GM21390 (cell line): ENCODE data around the gene TJP1.
"Not testable (repeated sequence)": the region's sequence is repeated elsewhere in the genome, so short reads cannot be mapped to it uniquely, and the experiment has no call there.

ENCODE experiments used
- ATAC-seq: cut with Tn5 transposase; IDR thresholded peaks from one replicate; pipeline ENCODE4 v1.9.1; 2021; ENCODE audit not compliant: unreplicated experiment

TJP1 gene

GRCh38 chr15:29708519-29708918 lies 113.7 kb downstream of the TJP1 start:
- ATAC-seq = no peak

- ATAC-seq = no peak
Measured at GRCh38 chr15:29704950-29705597, 117.2 kb downstream of the TJP1 start.

GRCh38 chr15:29701151-29701550 lies 121.1 kb downstream of the TJP1 start:
- no peak for ATAC-seq

GRCh38 chr15:29700296-29700695 lies 122.0 kb downstream of the TJP1 start:
- ATAC-seq = no peak

- no peak for ATAC-seq
Measured at GRCh38 chr15:29699791-29700190, 122.5 kb downstream of the TJP1 start.

GRCh38 chr15:29698030-29698701 lies 124.1 kb downstream of the TJP1 start:
- ATAC-seq = no peak

- no peak for ATAC-seq
Measured at GRCh38 chr15:29696950-29697738, 125.1 kb downstream of the TJP1 start.

- not testable (repeated sequence) for ATAC-seq
Measured at GRCh38 chr15:29696506-29696905, 125.8 kb downstream of the TJP1 start.

- ATAC-seq = no peak
Measured at GRCh38 chr15:29695489-29696167, 126.6 kb downstream of the TJP1 start.

- no peak for ATAC-seq
Measured at GRCh38 chr15:29693225-29693624, 129.0 kb downstream of the TJP1 start.

GRCh38 chr15:29692527-29692926 lies 129.7 kb downstream of the TJP1 start:
- ATAC-seq = no peak

GRCh38 chr15:29690765-29691475 lies 131.3 kb downstream of the TJP1 start:
- ATAC-seq = no peak

GRCh38 chr15:29689287-29689986 lies 132.8 kb downstream of the TJP1 start:
- no peak for ATAC-seq

- ATAC-seq = no peak
Measured at GRCh38 chr15:29688506-29689286, 133.6 kb downstream of the TJP1 start.

GRCh38 chr15:29687939-29688505 lies 134.2 kb downstream of the TJP1 start:
- ATAC-seq = no peak

- ATAC-seq = no peak
Measured at GRCh38 chr15:29687204-29687815, 135.0 kb downstream of the TJP1 start.

- no peak for ATAC-seq
Measured at GRCh38 chr15:29686445-29687203, 135.6 kb downstream of the TJP1 start.

GRCh38 chr15:29686079-29686425 lies 136.2 kb downstream of the TJP1 start:
- no peak for ATAC-seq
